Measurements from ENCODE around the gene CARD19.

The CARD19 gene

GRCh38 chr9:93059715-93060578 lies 36.1 kb upstream of the CARD19 start:
- no peak overlapping the region for H3K4me3 ChIP-seq (ENCODE audit: low read length)
- TF ChIP-seq CTCF (conservative IDR thresholded peaks at IDR 0.05; ENCODE audit: low read length), result no peak
- DNase-seq (ENCODE audit: low read depth), result no peak

- DNase-seq (ENCODE audit: low read depth), result peak; percentile 70
- no peak overlapping the region for H3K4me3 ChIP-seq (ENCODE audit: low read length)
- no peak for TF ChIP-seq CTCF (conservative IDR thresholded peaks at IDR 0.05; ENCODE audit: low read length)
Measured at GRCh38 chr9:93060746-93061259, 35.2 kb upstream of the CARD19 start.

- DNase-seq (ENCODE audit: low read depth), result no peak
- no peak for TF ChIP-seq CTCF (conservative IDR thresholded peaks at IDR 0.05; ENCODE audit: low read length)
- no peak overlapping the region for H3K4me3 ChIP-seq (ENCODE audit: low read length)
Measured at GRCh38 chr9:93061260-93061751, 34.7 kb upstream of the CARD19 start.

GRCh38 chr9:93061791-93062763 lies 33.9 kb upstream of the CARD19 start:
- no peak overlapping the region for H3K4me3 ChIP-seq (ENCODE audit: low read length)
- no peak for TF ChIP-seq CTCF (conservative IDR thresholded peaks at IDR 0.05; ENCODE audit: low read length)
- DNase-seq (ENCODE audit: low read depth), result no peak

- no peak overlapping the region for H3K4me3 ChIP-seq (ENCODE audit: low read length)
- TF ChIP-seq CTCF (conservative IDR thresholded peaks at IDR 0.05; ENCODE audit: low read length), result no peak
- DNase-seq (ENCODE audit: low read depth), result no peak
Measured at GRCh38 chr9:93064392-93065134, 31.5 kb upstream of the CARD19 start.

GRCh38 chr9:93065135-93065720 lies 30.8 kb upstream of the CARD19 start:
- no peak for DNase-seq (ENCODE audit: low read depth)
- H3K4me3 ChIP-seq (ENCODE audit: low read length), result no peak overlapping the region
- TF ChIP-seq CTCF (conservative IDR thresholded peaks at IDR 0.05; ENCODE audit: low read length), result no peak
